Stimulated activated CD8-positive, alpha-beta memory T cell treated with anti-CD3 and anti-CD28 coated beads, Interleukin-12 subunit alpha, Interleukin-12 subunit beta, amount 100 ng/mL, for 24 hours (primary cell): ENCODE results near the gene RHEB.
"Not testable (repeated sequence)": the region's sequence is repeated elsewhere in the genome, so short reads cannot be mapped to it uniquely, and the experiment has no call there.

Experiments
- DNase-seq: peaks from one replicate; pipeline ENCODE4 v3.0.0-alpha.2; 2020; ENCODE audit errors: extremely low read depth

Gene RHEB

DNA sequence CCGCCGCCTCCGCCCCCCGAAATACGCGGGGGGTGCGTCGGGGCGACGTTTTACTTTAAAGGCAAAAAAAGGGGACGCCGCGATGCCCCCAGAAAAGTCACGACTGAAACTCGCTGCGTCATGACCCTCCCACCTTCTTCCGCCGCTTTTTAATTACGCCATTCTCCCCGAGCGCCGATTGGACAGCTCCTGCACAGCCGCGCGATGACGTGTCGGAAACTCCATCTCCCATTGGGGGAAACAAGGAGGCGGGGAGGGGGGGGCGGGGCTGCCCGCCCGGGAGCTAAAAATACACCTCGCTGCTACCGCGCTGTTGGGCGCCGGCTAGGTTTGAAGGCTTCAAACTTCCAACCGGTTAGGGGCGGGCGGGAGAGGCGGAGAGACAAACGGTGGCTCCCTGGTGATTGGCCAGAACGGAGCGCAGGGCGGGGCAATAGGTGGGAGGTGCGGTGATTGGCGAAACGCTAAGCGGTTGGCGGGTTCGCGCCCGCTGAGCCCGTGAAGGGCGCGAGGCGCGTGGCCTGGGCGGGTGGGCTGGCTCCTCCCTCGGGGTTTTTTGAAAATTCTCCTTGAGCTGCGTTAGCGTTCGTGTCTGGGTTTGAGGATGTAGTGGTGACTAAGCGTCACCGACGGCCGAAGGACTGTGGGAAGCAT, at the start of gene RHEB:
RHEB (minus strand) TSS at position 131 of the 654 bp plus-strand sequence. CDS start 384 bp downstream, outside the sequence.
- DNase-seq, result peak; percentile 94

- DNase-seq, result no peak
Measured at GRCh38 chr7:151566897-151567320, 47.2 kb upstream of the RHEB start.

DNA sequence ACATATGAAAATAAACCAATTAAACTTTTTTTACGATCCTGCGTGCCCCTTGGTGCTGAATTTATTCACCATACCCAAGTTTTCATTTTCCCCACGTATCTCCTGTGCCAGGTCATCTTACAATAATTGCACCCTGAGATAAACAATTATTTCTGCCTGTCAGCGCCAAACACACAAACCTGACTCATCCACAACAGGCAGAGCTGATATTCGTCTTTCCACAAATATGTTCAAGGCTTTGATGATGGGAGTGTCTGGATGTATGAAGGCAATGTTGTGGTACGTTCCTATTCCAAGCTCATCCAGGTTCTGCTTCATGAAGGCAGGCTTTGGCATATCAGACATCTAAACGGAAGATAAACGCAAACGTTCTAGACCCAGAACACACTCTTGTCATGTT, 45.8 kb upstream of the RHEB start:
- DNase-seq, result no peak

GRCh38 chr7:151560243-151560642, 40.5 kb upstream of the RHEB start:
- DNase-seq, result no peak

DNA sequence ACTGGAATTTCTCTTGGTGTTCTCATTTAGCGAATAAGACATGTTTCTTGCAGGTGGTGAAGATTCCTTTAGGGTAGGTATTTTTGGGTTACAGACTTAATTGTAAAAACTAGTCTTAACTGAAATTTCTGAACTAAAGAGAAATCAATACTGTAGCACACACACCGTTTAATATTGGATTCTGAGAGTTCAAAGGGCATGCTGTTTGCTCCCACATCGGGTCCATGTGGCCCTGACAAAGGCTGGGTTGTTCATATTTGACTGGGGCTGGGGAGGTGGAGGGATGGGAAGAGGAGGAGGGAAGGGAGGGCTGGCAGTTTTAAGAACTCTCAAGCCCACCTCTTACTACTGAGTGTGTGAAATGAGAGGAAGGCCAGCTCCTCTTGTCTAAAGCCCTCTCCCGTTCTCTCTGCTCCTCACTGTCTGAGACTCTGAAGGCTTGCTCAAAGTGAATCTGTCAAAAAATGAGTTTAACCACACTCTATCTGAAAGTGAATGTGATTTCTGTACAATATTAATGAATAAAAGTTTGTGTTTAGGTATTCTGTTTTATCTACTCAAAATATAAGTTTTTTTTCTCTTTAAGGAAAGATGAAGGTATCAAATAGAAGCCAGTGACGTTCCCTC, 40.0 kb upstream of the RHEB start:
- DNase-seq, result no peak

- no peak for DNase-seq
Measured at GRCh38 chr7:151558575-151558974, 38.9 kb upstream of the RHEB start.

- DNase-seq, result no peak
Measured at GRCh38 chr7:151556592-151556991, 36.9 kb upstream of the RHEB start.

DNA sequence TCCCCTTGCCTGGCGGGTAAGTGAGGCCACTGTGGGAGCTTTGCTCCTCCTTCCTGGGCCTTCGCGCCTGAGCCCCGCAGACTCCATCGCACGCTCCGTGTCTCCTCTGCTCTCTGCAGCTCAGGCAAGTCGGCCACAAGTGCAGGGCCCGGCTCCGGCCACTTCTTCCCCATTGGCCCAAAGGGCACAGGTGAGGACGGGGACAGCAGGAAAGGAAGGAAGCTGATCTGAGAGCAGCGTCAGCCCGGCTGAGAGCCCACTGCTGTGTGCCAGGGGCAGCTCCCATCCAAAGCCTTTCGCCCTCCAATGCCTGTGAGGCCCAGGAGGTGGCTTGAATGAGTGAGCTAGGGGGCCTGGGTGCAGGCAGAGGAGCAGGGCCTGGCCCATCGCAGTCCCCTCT, 33.7 kb upstream of the RHEB start:
- no peak for DNase-seq

DNA sequence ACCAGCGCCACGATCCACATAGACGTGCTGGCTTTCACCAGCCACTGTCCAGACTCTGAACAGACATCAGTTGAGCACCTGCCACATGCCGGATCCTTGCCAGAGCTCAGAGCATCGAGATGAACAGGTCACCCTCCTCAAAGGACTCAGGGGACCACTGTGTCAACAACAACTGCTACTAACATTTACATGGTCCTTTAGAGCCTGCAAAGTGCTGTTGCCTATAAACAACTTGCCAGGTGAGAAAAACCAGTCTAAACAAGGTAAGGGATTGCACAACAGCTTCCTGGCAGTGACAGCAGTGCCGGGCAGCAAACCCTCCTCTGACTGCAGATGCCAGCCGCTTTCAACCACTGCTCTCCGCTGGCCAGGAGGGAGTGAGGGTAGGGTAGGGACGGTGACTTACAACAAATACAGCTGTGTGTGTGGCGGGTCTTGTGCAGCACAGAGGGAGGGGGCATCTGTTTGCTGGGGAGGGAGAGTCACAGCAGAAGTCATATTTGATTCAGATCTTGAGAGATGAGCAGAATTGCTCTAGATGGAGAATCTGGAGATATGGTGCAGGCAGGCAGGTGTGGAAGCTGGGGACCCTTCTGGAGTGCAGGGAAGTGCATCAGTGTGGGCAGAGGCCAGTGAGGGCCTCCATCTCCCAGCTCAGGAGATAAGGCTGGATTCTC, 32.8 kb upstream of the RHEB start:
- no peak for DNase-seq

DNA sequence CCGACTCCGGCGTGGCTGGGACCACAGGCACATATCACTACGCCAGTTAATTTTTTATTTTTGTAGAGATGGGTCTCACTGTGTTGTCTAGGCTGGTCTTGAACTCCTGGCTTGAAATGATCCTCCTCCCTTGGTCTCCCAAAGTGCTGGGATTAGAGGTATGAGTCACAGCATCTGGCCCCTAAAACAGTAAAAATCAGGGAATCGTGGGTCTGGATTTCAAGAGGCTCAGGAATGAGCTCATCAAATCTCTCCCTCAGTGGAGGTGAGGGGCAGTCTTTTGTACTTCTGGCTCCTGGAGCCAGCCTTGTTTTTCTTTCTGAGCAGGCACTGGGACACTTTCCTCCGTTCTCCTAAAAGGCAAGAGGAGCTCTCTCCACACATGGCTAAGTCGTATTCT, 32.1 kb upstream of the RHEB start:
- DNase-seq, result no peak

DNA sequence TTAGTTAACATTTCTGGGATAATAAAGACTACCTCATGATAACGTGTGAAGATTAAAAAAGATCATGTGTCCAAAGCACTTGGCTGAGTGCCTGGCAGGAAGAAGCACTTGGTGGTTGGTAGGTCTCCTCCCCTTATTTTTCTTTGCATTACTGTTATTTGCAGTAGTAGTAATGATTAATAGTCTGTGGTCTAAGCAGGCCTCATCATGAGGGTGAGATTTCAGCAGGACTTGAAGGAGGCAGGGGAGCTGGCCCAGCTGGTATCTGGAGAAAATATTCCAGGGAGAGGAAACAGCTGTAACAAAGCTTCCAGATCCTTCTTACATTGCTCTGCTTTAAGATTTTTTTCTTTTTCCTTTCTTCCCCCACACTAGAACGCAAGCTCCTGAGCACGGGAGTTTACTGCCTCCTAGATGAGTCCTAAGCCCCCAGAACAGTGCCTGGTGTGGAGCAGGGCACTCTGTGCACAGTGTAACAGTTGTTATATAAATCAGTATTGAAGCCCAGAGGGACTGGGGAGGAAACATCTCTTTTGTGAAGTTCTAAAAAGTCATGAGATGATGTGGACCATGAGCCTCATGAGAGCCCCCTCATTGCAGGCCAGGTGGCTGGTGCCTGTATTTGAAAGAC, 31.1 kb upstream of the RHEB start:
- DNase-seq, result no peak

GRCh38 chr7:151549644-151550043, 29.9 kb upstream of the RHEB start:
- no peak for DNase-seq

DNA sequence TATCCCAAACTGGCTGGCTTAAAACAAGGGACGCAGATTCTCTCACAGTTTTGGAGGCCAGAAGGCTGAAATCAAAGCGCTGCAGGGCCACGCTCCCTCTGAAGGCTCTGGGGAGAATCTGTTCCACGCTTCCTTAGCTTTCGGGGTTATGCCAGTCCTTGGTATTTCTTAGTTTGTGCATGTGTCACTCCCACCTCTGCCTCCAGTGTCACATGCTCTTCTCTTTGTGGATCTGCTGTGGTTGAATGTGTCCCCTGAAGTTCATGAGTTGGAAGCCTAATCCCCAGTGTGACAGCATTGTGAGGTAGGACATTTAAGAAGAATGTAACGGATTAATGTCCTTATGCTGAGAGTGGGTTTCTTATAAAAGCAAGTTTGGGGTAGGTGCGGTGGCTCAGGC, 29.4 kb upstream of the RHEB start:
- no peak for DNase-seq

- no peak for DNase-seq
Measured at GRCh38 chr7:151544183-151544582, 24.5 kb upstream of the RHEB start.

- no peak for DNase-seq
Measured at GRCh38 chr7:151542606-151543130, 23.0 kb upstream of the RHEB start.

GRCh38 chr7:151541709-151542499, 22.2 kb upstream of the RHEB start:
- no peak for DNase-seq

GRCh38 chr7:151540146-151540545, 20.5 kb upstream of the RHEB start:
- DNase-seq, result no peak

DNA sequence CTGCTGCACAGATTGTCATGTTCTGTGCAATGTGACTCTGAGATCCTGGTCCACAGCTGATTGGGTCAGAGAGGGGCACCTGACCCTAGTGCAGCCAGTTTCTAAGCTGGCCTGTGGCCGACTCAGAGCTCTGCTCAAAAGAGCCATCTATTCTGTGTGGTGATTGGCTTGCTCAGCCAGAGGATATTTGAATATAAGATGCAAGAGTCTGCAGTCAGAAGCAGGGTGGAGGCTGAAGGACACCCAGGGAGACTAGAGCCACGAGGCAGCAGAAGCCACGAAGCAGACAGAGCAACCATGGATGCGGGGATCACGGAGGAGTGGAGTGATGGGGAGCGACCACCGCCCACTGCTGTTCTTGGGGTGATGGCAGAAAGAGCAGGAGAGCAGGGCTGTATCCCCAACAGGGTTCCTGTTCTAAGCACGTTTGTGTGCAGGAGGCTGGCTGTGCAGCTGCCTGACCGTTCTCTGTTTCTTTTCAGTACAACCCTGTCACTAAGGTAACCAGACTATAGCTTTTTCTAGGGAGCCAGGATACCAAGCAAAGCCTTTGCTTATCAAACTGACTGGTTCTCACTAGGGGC, 19.5 kb upstream of the RHEB start:
- DNase-seq, result no peak

GRCh38 chr7:151537818-151538561, 18.3 kb upstream of the RHEB start:
- DNase-seq, result no peak

DNA sequence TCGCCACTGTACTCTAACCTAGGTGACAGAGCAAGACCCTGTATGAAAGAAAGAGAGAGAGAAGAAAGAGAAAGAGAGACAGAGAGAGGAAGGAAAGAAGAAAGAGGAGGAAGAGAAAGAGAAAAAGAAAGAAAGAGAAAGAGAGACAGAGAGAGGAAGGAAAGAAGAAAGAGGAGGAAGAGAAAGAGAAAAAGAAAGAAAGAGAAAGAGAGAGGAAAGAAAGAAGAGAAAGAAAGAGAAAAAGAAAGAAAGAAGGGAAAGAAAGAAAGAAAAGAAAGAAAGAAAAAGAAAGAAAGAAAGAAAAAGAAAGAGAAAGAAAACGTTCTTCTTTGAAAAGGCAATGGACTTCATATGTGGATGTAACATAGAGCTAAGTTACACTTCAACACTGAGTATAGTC, 16.5 kb upstream of the RHEB start:
- DNase-seq, result not testable (repeated sequence)

- DNase-seq, result no peak
Measured at GRCh38 chr7:151529842-151530241, 10.1 kb upstream of the RHEB start.
